HFF-Myc (cell line): Measurements from ENCODE around the gene MST1R.
A peak's percentile ranks its signal among the peaks of the same experiment; 100 is the strongest.

ENCODE experiments used
- DNase-seq: peaks from one replicate; pipeline ENCODE4 v3.0.0-alpha.2; 2011; ENCODE audit warnings: low read depth; ENCODE audit errors: extremely low read depth
- H3K4me3 ChIP-seq: replicated peaks from 2 replicates; pipeline ENCODE4 v1.5.1; 2011; ENCODE audit warnings: low read depth, mild to moderate bottlenecking, control low read depth, low read length
- CTCF ChIP-seq: IDR thresholded peaks from 2 replicates; pipeline ENCODE4 v1.5.1; 2012; ENCODE audit warnings: mild to moderate bottlenecking, low read depth, low read length, control low read depth; ENCODE audit errors: missing control alignments

Gene MST1R

GRCh38 chr3:49841126-49841696 is 62.5 kb downstream of the MST1R start:
- DNase-seq, result no peak
- H3K4me3 ChIP-seq, result no peak overlapping the region
- TF ChIP-seq CTCF, result peak; percentile 47

GRCh38 chr3:49840388-49840787 is 63.3 kb downstream of the MST1R start:
- no peak for DNase-seq
- H3K4me3 ChIP-seq, result no peak overlapping the region
- TF ChIP-seq CTCF, result no peak

GRCh38 chr3:49839193-49839809 is 64.4 kb downstream of the MST1R start:
- no peak overlapping the region for H3K4me3 ChIP-seq
- TF ChIP-seq CTCF, result peak; percentile 91
- DNase-seq, result peak; percentile 66
